WERI-Rb-1 (cell line): ENCODE measurements around the gene G6PC2.

Source experiments
- DNase-seq: peaks from one replicate; pipeline ENCODE4 v3.0.0-alpha.2; 2020
- H3K27ac ChIP-seq: fragments of 250-450 bp; sonication (Bioruptor Pico); 2 replicates; pipeline ENCODE4 v1.5.1; 2020; ENCODE audit warnings: mild to moderate bottlenecking, moderate library complexity
- H3K27me3 ChIP-seq: fragments of 250-450 bp; sonication (Bioruptor Pico); 2 replicates; pipeline ENCODE4 v1.5.1; 2021; ENCODE audit warnings: mild to moderate bottlenecking, low read depth, moderate library complexity; ENCODE audit not compliant: insufficient read depth, severe bottlenecking
- H3K36me3 ChIP-seq: fragments of 250-450 bp; sonication (Bioruptor Pico); 2 replicates; pipeline ENCODE4 v1.5.1; 2020; ENCODE audit warnings: mild to moderate bottlenecking, moderate library complexity
- H3K4me3 ChIP-seq: 2 replicates; pipeline ENCODE4 v1.5.1; 2011; ENCODE audit warnings: low read depth, mild to moderate bottlenecking, control low read depth, low read length
- H3K9me3 ChIP-seq: fragments of 250-450 bp; sonication (Bioruptor Pico); 2 replicates; pipeline ENCODE4 v1.5.1; 2021; ENCODE audit warnings: mild to moderate bottlenecking, moderate library complexity; ENCODE audit not compliant: severe bottlenecking
- TF ChIP-seq, protein P1 (sequence below): IDR thresholded peaks from 2 replicates; pipeline ENCODE4 v1.5.1; 2011; ENCODE audit warnings: low read depth, mild to moderate bottlenecking, control low read depth, inconsistent platforms, low read length

G6PC2 gene

DNA sequence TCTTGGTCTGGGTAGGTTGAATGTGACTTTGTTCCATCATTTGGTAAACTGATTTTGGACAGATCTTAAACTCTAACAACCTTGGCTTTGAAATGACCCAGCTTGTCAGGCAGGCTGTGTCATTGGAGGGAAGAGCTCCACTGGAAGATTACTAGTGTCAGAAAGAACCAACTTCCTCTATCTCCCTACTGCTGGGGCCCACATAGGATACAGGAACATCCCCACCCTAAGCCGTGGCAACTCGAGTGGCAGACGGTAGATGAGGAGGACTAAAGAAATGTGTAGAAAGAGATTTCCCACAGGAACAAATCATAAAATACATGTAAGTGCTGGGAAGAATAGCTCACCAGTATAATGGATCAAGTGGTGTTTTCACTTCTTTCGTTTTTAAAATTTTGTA is 4.3 kb upstream of the G6PC2 start:
- no peaks in the 10 kb centered on the region for H3K27me3 ChIP-seq
- H3K36me3 ChIP-seq, result no peaks in the 10 kb centered on the region
- no peaks in the 10 kb centered on the region for H3K9me3 ChIP-seq
- DNase-seq, result no peak
- TF ChIP-seq, protein P1, sequence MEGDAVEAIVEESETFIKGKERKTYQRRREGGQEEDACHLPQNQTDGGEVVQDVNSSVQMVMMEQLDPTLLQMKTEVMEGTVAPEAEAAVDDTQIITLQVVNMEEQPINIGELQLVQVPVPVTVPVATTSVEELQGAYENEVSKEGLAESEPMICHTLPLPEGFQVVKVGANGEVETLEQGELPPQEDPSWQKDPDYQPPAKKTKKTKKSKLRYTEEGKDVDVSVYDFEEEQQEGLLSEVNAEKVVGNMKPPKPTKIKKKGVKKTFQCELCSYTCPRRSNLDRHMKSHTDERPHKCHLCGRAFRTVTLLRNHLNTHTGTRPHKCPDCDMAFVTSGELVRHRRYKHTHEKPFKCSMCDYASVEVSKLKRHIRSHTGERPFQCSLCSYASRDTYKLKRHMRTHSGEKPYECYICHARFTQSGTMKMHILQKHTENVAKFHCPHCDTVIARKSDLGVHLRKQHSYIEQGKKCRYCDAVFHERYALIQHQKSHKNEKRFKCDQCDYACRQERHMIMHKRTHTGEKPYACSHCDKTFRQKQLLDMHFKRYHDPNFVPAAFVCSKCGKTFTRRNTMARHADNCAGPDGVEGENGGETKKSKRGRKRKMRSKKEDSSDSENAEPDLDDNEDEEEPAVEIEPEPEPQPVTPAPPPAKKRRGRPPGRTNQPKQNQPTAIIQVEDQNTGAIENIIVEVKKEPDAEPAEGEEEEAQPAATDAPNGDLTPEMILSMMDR, result no peak
- H3K27ac ChIP-seq, result no peak overlapping the region
- H3K4me3 ChIP-seq, result no peak overlapping the region

DNA sequence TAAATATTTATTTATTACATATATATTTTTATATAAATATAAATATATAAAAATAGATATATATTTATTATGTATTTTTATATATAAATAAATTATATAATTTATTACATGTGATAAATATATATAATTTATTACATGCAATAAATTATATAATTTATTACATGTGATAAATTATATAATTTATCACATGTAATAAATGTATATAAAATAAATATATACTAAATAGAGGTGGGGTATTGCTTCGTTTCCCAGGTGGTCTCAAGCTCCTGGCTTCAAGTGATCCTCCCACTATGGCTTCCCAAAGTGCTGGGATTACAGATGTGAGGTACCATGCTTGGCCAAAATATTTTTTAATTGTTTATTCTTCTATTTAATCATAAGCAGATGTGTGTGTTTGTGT is 3.6 kb upstream of the G6PC2 start:
- no peak overlapping the region for H3K27ac ChIP-seq
- no peak for DNase-seq
- TF ChIP-seq, protein P1, result no peak
- H3K36me3 ChIP-seq, result no peaks in the 10 kb centered on the region
- H3K9me3 ChIP-seq, result no peaks in the 10 kb centered on the region
- no peaks in the 10 kb centered on the region for H3K27me3 ChIP-seq
- no peak overlapping the region for H3K4me3 ChIP-seq

DNA sequence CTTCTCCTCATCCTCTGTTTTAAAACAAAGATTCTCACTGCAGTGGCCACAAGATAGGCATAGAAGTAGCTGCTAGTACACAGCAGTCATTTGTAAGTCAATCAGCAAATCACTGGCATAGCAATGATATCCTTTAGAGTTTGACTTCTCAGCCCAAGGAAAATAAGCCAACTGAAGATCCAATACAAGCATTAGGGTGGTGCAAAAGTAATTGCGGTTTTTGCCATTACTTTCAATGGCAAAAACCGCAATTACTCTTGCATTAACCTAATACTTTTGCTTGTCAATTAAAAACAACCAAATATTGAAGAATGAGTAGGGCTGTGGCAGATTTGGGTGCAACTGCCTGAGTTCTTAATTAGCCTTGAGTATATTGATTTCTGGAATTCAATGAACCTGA is 2.8 kb downstream of the G6PC2 start:
- Histone ChIP-seq H3K4me3 (no peak overlapping the region), H3K36me3 (no peaks in the 10 kb centered on the region), H3K27ac (no peak overlapping the region), H3K27me3 (no peaks in the 10 kb centered on the region), H3K9me3 (no peaks in the 10 kb centered on the region)
- TF ChIP-seq, protein P1, result no peak
- no peak for DNase-seq

DNA sequence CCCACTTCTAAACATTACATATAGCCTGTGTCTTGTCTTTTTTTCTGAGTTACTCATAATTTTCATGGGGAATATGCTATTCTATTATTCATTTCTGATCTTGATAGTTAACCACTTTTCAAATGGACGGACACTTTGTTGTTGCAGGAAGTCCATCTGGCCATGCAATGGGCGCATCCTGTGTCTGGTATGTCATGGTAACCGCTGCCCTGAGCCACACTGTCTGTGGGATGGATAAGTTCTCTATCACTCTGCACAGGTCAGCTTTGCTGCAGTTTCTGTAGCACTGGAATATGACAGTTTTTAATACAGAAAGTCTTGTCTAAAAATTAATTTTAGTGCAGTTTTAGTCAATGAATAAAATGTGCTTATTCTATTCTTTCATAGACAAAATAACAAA is 3.3 kb downstream of the G6PC2 start:
- Histone ChIP-seq H3K4me3 (no peak overlapping the region), H3K9me3 (no peaks in the 10 kb centered on the region), H3K27ac (no peak overlapping the region), H3K36me3 (no peaks in the 10 kb centered on the region), H3K27me3 (no peaks in the 10 kb centered on the region)
- TF ChIP-seq, protein P1, result no peak
- no peak for DNase-seq

DNA sequence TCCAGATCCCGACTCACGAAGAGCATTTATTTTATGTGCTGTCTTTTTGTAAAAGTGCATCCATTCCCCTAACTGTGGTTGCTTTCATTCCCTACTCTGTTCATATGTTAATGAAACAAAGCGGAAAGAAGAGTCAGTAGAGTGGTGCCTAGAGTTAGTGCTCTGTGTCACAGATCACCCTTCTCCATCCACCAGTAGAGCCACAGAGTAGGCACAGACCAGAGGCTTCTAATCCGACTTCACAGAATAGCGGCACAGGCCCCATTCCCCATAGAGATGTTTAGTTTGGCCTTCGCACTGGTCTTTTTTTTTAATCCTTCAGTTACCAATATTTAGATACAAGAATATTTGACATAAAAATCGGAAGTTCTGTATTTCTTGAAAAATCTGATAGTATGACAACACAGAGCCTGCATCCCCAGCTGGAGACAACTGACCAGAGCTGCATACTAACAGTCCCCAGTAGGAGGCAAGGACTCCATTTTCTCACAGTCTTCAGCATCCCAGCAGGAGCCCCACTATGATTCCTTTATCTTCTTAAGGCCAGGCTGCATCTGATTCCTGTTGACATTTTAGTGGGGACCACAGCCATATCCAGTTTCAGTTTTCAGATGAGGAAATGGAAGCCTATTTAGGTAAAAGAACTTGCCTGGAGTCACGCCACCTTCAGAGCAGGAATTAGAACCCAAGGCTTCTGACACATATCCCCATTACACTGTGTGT is 7.0 kb downstream of the G6PC2 start:
- Histone ChIP-seq H3K27ac (no peak overlapping the region), H3K4me3 (no peak overlapping the region), H3K9me3 (no peaks in the 10 kb centered on the region), H3K36me3 (no peaks in the 10 kb centered on the region), H3K27me3 (no peaks in the 10 kb centered on the region)
- DNase-seq, result no peak
- TF ChIP-seq, protein P1, result no peak

DNA sequence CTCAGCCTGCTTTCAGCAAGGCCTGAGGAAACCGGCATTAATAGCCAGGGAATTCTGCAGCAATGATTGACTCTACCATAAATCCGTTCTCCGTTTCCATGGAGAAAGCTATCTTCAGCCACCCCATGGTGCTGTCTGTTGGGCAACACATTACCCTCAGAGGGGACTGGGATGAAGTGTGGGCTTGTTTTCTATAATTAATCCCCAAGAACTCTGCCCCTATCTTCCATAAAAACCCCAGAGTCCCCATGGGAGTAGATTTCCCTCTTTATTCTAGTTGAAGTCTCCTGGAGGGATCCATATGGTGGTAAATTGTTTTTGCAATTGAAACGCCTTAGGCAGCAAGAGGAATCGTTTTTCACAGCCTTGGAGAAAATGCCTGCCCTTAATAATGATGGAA is 9.2 kb downstream of the G6PC2 start:
- H3K36me3 ChIP-seq, result no peaks in the 10 kb centered on the region
- no peak overlapping the region for H3K27ac ChIP-seq
- TF ChIP-seq, protein P1, result no peak
- no peaks in the 10 kb centered on the region for H3K27me3 ChIP-seq
- no peak for DNase-seq
- H3K9me3 ChIP-seq, result no peaks in the 10 kb centered on the region
- H3K4me3 ChIP-seq, result no peak overlapping the region
